Immature natural killer cell (primary cell): ENCODE data around the gene NRXN3. TPM values are rescaled to one million over a fixed set of nuclear protein-coding genes. Genes with fewer than 3 reads are reported as not detected.
A peak's percentile ranks its signal among the peaks of the same experiment; 100 is the strongest.

Source experiments
- DNase-seq, 3 donors: peaks; one replicate each; pipeline ENCODE4 v3.0.0; 2022; ENCODE audit warnings: mixed read lengths in 1 of 3
- H3K27ac Mint-ChIP-seq, 6 donors: one replicate each; pipeline ENCODE4 v1.8.0; 2020; ENCODE audit warnings: mixed read lengths in 6 of 6, mild to moderate bottlenecking in 5 of 6, inconsistent platforms in 4 of 6, moderate library complexity in 3 of 6
- H3K27me3 Mint-ChIP-seq, 3 donors: one replicate each; pipeline ENCODE4 v1.8.0; 2020 to 2021; ENCODE audit warnings: low read depth in 3 of 3, mild to moderate bottlenecking in 3 of 3, mixed read lengths in 3 of 3, moderate library complexity in 3 of 3, inconsistent platforms in 1 of 3
- H3K36me3 Mint-ChIP-seq, 3 donors: one replicate each; pipeline ENCODE4 v1.8.0; 2020; ENCODE audit warnings: mixed read lengths in 3 of 3, inconsistent platforms in 2 of 3, mild to moderate bottlenecking in 2 of 3
- H3K4me1 Mint-ChIP-seq, 2 donors: one replicate each; pipeline ENCODE4 v1.8.0; 2020; ENCODE audit warnings: inconsistent platforms in 2 of 2, mild to moderate bottlenecking in 2 of 2, mixed read lengths in 2 of 2, moderate library complexity in 1 of 2
- H3K4me3 Mint-ChIP-seq, 5 donors: one replicate each; pipeline ENCODE4 v1.8.0; 2020; ENCODE audit warnings: mild to moderate bottlenecking in 5 of 5, mixed read lengths in 5 of 5, inconsistent platforms in 3 of 5, moderate library complexity in 3 of 5
- H3K9me3 Mint-ChIP-seq, 6 donors: one replicate each; pipeline ENCODE4 v1.8.0; 2020; ENCODE audit warnings: mild to moderate bottlenecking in 6 of 6, mixed read lengths in 6 of 6, inconsistent platforms in 4 of 6, moderate library complexity in 3 of 6
- polyA plus RNA-seq, 3 donors: library from polyadenylated mRNA; unstranded; fragments of 300-500 nt; fragmentation: Illumina TruSeq; gene quantifications; one replicate each; pipeline ENCODE4 v1.2.3, GENCODE V29; 2021

The NRXN3 gene
- polyA plus RNA-seq, 3 donors from 2014 or later, result not detected

DNA sequence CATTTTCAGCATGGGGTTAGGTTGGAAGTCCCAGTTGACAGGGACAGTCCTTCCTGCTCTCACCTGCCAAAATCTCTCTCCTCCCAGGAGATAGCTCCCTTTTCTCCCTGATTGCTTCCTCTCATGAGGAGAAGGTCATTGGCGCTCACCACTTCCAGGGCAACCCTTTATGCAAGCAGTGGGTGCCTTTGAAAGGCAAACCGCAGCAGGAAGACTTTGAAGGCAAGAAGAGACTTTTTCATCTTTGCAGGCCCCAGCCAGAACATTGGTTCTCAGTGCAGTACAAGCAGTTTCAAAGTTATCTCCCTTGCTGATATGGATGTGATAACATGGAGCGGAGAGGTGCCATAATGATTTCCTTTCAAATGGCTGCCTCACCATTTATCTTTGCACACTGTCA lies 1558.2 kb downstream of the NRXN3 start:
- H3K4me3 Mint-ChIP-seq, result no peak overlapping the region
- H3K27ac Mint-ChIP-seq, result no peak overlapping the region
- peaks cover 0 to 23% (median 6%) of the 10 kb centered on the region in 6 donors for H3K9me3 Mint-ChIP-seq
- peaks cover 0 to 2% (median 0%) of the 10 kb centered on the region in 3 donors for H3K27me3 Mint-ChIP-seq
- H3K4me1 Mint-ChIP-seq, result peaks cover 13 to 15% of the 10 kb centered on the region in 2 donors
- no peaks in the 10 kb centered on the region for H3K36me3 Mint-ChIP-seq
- no peak for DNase-seq

GRCh38 chr14:79729731-79730130 lies 1559.6 kb downstream of the NRXN3 start:
- Mint-ChIP-seq H3K4me1 (peaks cover 15 to 17% of the 10 kb centered on the region in 2 donors), H3K4me3 (no peak overlapping the region), H3K9me3 (peaks cover 0 to 27% (median 4%) of the 10 kb centered on the region in 6 donors), H3K27me3 (peaks cover 0 to 2% (median 0%) of the 10 kb centered on the region in 3 donors), H3K27ac (no peak overlapping the region), H3K36me3 (no peaks in the 10 kb centered on the region)
- DNase-seq, result no peak

GRCh38 chr14:79730196-79730595 lies 1560.0 kb downstream of the NRXN3 start:
- Mint-ChIP-seq H3K9me3 (peaks cover 0 to 30% (median 6%) of the 10 kb centered on the region in 6 donors), H3K36me3 (no peaks in the 10 kb centered on the region), H3K27me3 (peaks cover 0 to 2% (median 0%) of the 10 kb centered on the region in 3 donors), H3K27ac (no peak overlapping the region), H3K4me3 (no peak overlapping the region), H3K4me1 (peaks cover 15 to 17% of the 10 kb centered on the region in 2 donors)
- DNase-seq, result no peak

DNA sequence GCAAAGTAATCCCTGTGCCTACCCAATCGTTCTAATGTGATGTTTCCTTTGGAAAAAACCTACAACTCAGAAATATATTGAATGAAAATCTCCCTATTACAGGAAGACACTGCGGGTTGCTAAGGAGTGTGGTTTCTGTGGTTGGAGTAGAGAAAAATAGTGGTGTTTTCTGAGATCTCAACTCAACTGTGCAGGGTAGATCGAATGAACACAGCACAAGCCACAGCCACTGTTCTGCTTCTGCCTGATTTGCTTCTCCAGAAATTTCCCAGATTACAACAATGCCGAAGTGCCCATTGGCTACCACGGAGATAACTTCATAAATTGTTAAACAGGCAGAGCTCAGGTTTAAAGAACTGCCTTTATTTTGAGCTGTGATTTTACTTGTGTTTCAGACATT lies 1560.8 kb downstream of the NRXN3 start:
- H3K27me3 Mint-ChIP-seq, result peaks cover 0 to 2% (median 0%) of the 10 kb centered on the region in 3 donors
- no peaks in the 10 kb centered on the region for H3K36me3 Mint-ChIP-seq
- peak overlapping the region in 1 of 5 donors; percentile 35 for H3K4me3 Mint-ChIP-seq
- H3K9me3 Mint-ChIP-seq, result peaks cover 0 to 36% (median 8%) of the 10 kb centered on the region in 6 donors
- peak in 2 of 3 donors; percentile 1 to 2 for DNase-seq
- no peak overlapping the region for H3K27ac Mint-ChIP-seq
- peaks cover 15 to 17% of the 10 kb centered on the region in 2 donors for H3K4me1 Mint-ChIP-seq

GRCh38 chr14:79732911-79733655 lies 1562.9 kb downstream of the NRXN3 start:
- H3K36me3 Mint-ChIP-seq, result peaks cover 4% of the 10 kb centered on the region in 3 donors
- H3K4me1 Mint-ChIP-seq, result peaks cover 15 to 17% of the 10 kb centered on the region in 2 donors
- DNase-seq, result peak in 1 of 3 donors; percentile 7
- peak overlapping the region in 3 of 5 donors; percentile 1 to 23 (median 14) for H3K4me3 Mint-ChIP-seq
- H3K27ac Mint-ChIP-seq, result no peak overlapping the region
- peaks cover 9 to 38% (median 15%) of the 10 kb centered on the region in 6 donors for H3K9me3 Mint-ChIP-seq
- H3K27me3 Mint-ChIP-seq, result peaks cover 0 to 2% (median 0%) of the 10 kb centered on the region in 3 donors

GRCh38 chr14:79734151-79734550 lies 1564.0 kb downstream of the NRXN3 start:
- H3K4me3 Mint-ChIP-seq, result no peak overlapping the region
- peaks cover 4 to 8% (median 4%) of the 10 kb centered on the region in 3 donors for H3K36me3 Mint-ChIP-seq
- H3K27ac Mint-ChIP-seq, result no peak overlapping the region
- H3K27me3 Mint-ChIP-seq, result peaks cover 0 to 2% (median 0%) of the 10 kb centered on the region in 3 donors
- no peak for DNase-seq
- H3K9me3 Mint-ChIP-seq, result peaks cover 16 to 37% (median 21%) of the 10 kb centered on the region in 6 donors
- H3K4me1 Mint-ChIP-seq, result peaks cover 15 to 17% of the 10 kb centered on the region in 2 donors

GRCh38 chr14:79734656-79735055 lies 1564.5 kb downstream of the NRXN3 start:
- Mint-ChIP-seq H3K4me3 (no peak overlapping the region), H3K36me3 (peaks cover 4 to 8% (median 4%) of the 10 kb centered on the region in 3 donors), H3K9me3 (peaks cover 16 to 37% (median 22%) of the 10 kb centered on the region in 6 donors), H3K27me3 (peaks cover 0 to 2% (median 0%) of the 10 kb centered on the region in 3 donors), H3K4me1 (peaks cover 15 to 17% of the 10 kb centered on the region in 2 donors), H3K27ac (no peak overlapping the region)
- no peak for DNase-seq

DNA sequence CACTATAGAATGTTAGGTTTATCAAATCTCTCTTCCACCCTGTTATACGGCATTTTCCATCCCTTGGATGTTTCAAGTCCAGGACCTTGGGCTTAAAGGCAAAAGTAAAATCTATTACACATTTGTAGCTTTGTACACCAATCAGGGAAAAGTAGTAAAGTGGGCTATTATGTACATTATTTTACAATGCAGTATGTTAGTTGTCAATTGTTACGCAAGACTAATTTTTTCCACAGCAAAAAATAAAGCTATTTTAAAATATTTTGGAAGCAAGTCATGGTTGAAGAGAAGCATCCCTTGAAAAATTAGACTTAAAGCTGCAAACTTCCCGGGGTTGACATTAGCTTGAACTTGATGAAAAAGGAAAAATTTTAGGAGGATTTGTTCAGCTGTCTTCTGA lies 1564.9 kb downstream of the NRXN3 start:
- Mint-ChIP-seq H3K27ac (no peak overlapping the region), H3K4me1 (peaks cover 15 to 17% of the 10 kb centered on the region in 2 donors), H3K9me3 (peaks cover 16 to 41% (median 26%) of the 10 kb centered on the region in 6 donors), H3K4me3 (no peak overlapping the region), H3K36me3 (peaks cover 4 to 8% (median 4%) of the 10 kb centered on the region in 3 donors), H3K27me3 (no peaks in the 10 kb centered on the region)
- no peak for DNase-seq

DNA sequence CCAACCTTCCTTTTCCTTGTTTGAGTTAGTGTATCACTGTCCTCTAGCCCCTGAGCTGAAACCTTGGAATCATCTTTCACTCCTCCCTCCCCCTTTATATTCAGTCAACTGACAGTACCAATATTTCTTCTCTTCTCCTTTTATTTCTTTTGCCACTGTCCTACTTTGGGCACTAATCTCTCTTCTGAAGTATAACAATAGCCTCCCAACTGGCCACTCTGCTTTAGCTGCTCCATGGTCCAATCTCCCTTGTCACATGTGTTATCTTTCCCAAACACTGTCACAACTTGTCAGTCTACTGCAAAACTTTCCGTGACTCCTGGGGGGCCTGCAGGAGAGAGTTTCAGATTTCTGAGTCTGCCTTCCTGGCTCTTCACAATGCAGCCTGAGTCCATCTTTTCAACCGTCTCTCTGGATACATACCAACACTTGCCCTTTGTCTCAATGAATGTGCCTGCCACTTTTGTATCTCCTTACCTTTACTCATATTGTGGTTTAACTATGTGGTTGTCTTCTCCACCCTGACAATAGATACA lies 1570.0 kb downstream of the NRXN3 start:
- Mint-ChIP-seq H3K4me3 (no peak overlapping the region), H3K27me3 (no peaks in the 10 kb centered on the region), H3K4me1 (no peaks in the 10 kb centered on the region), H3K36me3 (peaks cover 4 to 8% (median 8%) of the 10 kb centered on the region in 3 donors), H3K27ac (no peak overlapping the region), H3K9me3 (peaks cover 14 to 39% (median 26%) of the 10 kb centered on the region in 6 donors)
- no peak for DNase-seq

GRCh38 chr14:79742142-79742541 lies 1572.0 kb downstream of the NRXN3 start:
- Mint-ChIP-seq H3K4me1 (no peaks in the 10 kb centered on the region), H3K27me3 (peaks cover 0 to 1% (median 0%) of the 10 kb centered on the region in 3 donors), H3K27ac (no peak overlapping the region), H3K9me3 (peaks cover 8 to 28% (median 22%) of the 10 kb centered on the region in 6 donors), H3K36me3 (peaks cover 0 to 4% (median 3%) of the 10 kb centered on the region in 3 donors), H3K4me3 (no peak overlapping the region)
- no peak for DNase-seq

GRCh38 chr14:79745046-79745445 lies 1574.9 kb downstream of the NRXN3 start:
- H3K4me1 Mint-ChIP-seq, result no peaks in the 10 kb centered on the region
- H3K27ac Mint-ChIP-seq, result no peak overlapping the region
- peaks cover 0 to 4% (median 0%) of the 10 kb centered on the region in 3 donors for H3K36me3 Mint-ChIP-seq
- peaks cover 2 to 33% (median 7%) of the 10 kb centered on the region in 6 donors for H3K9me3 Mint-ChIP-seq
- H3K4me3 Mint-ChIP-seq, result no peak overlapping the region
- no peak for DNase-seq
- H3K27me3 Mint-ChIP-seq, result peaks cover 0 to 3% (median 0%) of the 10 kb centered on the region in 3 donors

- Mint-ChIP-seq H3K4me3 (no peak overlapping the region), H3K27me3 (peaks cover 0 to 3% (median 0%) of the 10 kb centered on the region in 3 donors), H3K36me3 (no peaks in the 10 kb centered on the region), H3K4me1 (no peaks in the 10 kb centered on the region), H3K27ac (no peak overlapping the region), H3K9me3 (peaks cover 0 to 28% (median 3%) of the 10 kb centered on the region in 6 donors)
- DNase-seq, result no peak
Observed at GRCh38 chr14:79749065-79749464, 1578.9 kb downstream of the NRXN3 start.

- H3K36me3 Mint-ChIP-seq, result peaks cover 0 to 3% (median 0%) of the 10 kb centered on the region in 3 donors
- H3K27ac Mint-ChIP-seq, result no peak overlapping the region
- H3K4me3 Mint-ChIP-seq, result no peak overlapping the region
- H3K9me3 Mint-ChIP-seq, result peaks cover 3 to 11% (median 7%) of the 10 kb centered on the region in 6 donors
- H3K27me3 Mint-ChIP-seq, result peaks cover 0 to 3% (median 1%) of the 10 kb centered on the region in 3 donors
- peak in 1 of 3 donors; percentile 0 for DNase-seq
- H3K4me1 Mint-ChIP-seq, result peaks cover 8% of the 10 kb centered on the region in 2 donors
Observed at GRCh38 chr14:79758985-79759384, 1588.8 kb downstream of the NRXN3 start.

DNA sequence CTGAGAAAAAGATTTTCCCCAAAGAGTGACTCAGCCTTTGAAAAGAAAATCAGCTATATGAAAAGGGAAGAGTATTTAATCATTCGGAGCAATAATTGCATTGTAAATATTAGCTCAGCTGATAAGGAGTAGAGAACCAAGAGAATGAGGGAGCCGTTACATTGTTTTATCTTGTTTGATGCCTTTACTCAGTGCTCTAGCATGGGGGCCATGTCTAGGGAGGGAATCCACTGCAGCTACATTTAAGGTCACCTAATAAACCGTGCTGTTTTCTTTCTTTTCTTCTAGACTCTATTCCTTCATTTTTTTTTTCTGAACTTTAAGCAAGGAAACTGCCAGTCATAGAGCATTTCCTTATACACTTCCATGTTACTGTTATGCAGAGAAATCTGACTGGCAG lies 1594.2 kb downstream of the NRXN3 start:
- Mint-ChIP-seq H3K9me3 (peaks cover 1 to 31% (median 9%) of the 10 kb centered on the region in 6 donors), H3K4me1 (no peaks in the 10 kb centered on the region), H3K27me3 (no peaks in the 10 kb centered on the region), H3K4me3 (no peak overlapping the region), H3K27ac (no peak overlapping the region), H3K36me3 (peaks cover 0 to 4% (median 3%) of the 10 kb centered on the region in 3 donors)
- DNase-seq, result no peak
